ENCODE results near the gene ATG101. TPM values are rescaled to one million over a fixed set of nuclear protein-coding genes. Genes with fewer than 3 reads are reported as not detected.
A peak's percentile ranks its signal among the peaks of the same experiment; 100 is the strongest.

ATG101 gene
- total and polyA plus RNA-seq, 9 of the 15 experiments (the other 6 are each of a cell fraction or from before 2014, with no cell fraction given) = 2.9 to 52.4 (median 29.7) TPM

DNA sequence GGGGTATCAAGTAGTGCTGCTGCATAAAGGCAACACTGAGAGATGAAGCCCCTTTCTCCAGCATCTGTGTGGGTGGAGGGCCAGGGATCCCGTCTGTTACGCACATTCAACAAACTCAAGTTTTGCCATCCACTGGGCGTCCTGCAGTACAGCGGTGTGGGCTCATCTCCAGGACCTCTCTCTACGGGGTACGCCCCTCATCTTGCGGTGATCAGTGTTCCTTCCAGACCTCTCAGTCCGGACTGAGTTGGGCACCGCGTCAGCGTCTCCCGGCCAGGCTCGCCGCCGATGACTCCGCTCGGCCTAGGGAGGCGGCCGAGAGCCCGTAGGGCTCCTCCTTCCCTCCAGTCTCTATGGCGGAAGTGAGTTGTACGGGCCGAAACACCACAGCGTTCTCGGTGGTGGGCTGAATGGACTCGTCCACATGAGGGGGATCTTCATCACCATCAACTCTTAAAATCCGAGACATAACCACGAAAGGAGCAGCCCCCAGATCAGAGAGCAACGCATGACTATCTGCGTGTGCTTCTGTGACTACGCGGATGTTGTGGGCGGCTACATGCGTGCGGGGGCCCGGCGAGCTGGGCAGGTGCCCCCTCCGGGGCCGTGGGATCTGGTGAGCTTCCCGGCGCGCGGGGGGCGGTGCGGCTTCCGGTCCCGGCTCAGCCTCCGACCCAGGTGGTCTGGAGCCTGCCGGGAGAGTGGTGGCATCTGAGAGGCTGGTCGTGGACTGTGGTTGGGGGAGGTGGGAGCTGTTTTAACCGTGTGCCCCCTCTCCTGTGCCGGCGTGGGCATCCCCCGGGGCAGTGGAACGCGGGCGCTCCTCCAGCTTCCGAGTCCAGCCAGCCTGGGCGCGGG is at the start of gene ATG101 (continued):
- TF ChIP-seq CREBBP (IDR thresholded peaks at IDR 0.05; ENCODE audit: low read depth, low read length) (no peak), FOXK1 (CRISPR knock-in tag; IDR thresholded peaks at IDR 0.05; ENCODE audit: borderline replicate concordance) (peak; percentile 51; the same call in 1 of the 2 replicates), RFX5 (IDR thresholded peaks at IDR 0.05; ENCODE audit: low read depth, low read length) (no peak), ZNF175 (CRISPR knock-in tag; IDR thresholded peaks at IDR 0.05; ENCODE audit: low read depth) (no peak), BRD4 (IDR thresholded peaks at IDR 0.05) (no peak), ZNF316 (IDR thresholded peaks at IDR 0.05) (no peak), ZNF212 (CRISPR knock-in tag; IDR thresholded peaks at IDR 0.05) (no peak), ZBTB7A (IDR thresholded peaks at IDR 0.05; ENCODE audit: borderline replicate concordance, control insufficient read depth, low read depth, low read length) (no peak; the same call in 1 of the 2 replicates), SMARCB1 (IDR thresholded peaks at IDR 0.05; ENCODE audit: insufficient read length, low read depth) (no peak)
- TF ChIP-seq, protein P1, sequence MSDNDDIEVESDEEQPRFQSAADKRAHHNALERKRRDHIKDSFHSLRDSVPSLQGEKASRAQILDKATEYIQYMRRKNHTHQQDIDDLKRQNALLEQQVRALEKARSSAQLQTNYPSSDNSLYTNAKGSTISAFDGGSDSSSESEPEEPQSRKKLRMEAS (CRISPR knock-in tag; IDR thresholded peaks at IDR 0.05) = 0 out of 2 replicates have a peak, but pooled peaks have one; percentile 13
- TF ChIP-seq, protein P2, sequence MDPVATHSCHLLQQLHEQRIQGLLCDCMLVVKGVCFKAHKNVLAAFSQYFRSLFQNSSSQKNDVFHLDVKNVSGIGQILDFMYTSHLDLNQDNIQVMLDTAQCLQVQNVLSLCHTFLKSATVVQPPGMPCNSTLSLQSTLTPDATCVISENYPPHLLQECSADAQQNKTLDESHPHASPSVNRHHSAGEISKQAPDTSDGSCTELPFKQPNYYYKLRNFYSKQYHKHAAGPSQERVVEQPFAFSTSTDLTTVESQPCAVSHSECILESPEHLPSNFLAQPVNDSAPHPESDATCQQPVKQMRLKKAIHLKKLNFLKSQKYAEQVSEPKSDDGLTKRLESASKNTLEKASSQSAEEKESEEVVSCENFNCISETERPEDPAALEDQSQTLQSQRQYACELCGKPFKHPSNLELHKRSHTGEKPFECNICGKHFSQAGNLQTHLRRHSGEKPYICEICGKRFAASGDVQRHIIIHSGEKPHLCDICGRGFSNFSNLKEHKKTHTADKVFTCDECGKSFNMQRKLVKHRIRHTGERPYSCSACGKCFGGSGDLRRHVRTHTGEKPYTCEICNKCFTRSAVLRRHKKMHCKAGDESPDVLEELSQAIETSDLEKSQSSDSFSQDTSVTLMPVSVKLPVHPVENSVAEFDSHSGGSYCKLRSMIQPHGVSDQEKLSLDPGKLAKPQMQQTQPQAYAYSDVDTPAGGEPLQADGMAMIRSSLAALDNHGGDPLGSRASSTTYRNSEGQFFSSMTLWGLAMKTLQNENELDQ (CRISPR knock-in tag; IDR thresholded peaks at IDR 0.05; ENCODE audit: borderline replicate concordance) = no peak
- TF ChIP-seq, protein P3, sequence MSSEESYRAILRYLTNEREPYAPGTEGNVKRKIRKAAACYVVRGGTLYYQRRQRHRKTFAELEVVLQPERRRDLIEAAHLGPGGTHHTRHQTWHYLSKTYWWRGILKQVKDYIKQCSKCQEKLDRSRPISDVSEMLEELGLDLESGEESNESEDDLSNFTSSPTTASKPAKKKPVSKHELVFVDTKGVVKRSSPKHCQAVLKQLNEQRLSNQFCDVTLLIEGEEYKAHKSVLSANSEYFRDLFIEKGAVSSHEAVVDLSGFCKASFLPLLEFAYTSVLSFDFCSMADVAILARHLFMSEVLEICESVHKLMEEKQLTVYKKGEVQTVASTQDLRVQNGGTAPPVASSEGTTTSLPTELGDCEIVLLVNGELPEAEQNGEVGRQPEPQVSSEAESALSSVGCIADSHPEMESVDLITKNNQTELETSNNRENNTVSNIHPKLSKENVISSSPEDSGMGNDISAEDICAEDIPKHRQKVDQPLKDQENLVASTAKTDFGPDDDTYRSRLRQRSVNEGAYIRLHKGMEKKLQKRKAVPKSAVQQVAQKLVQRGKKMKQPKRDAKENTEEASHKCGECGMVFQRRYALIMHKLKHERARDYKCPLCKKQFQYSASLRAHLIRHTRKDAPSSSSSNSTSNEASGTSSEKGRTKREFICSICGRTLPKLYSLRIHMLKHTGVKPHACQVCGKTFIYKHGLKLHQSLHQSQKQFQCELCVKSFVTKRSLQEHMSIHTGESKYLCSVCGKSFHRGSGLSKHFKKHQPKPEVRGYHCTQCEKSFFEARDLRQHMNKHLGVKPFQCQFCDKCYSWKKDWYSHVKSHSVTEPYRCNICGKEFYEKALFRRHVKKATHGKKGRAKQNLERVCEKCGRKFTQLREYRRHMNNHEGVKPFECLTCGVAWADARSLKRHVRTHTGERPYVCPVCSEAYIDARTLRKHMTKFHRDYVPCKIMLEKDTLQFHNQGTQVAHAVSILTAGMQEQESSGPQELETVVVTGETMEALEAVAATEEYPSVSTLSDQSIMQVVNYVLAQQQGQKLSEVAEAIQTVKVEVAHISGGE (CRISPR knock-in tag; IDR thresholded peaks at IDR 0.05) = peak; percentile 58 to 92 (median 80); a peak in 5 of 6 replicates
- TF ChIP-seq, protein P4, sequence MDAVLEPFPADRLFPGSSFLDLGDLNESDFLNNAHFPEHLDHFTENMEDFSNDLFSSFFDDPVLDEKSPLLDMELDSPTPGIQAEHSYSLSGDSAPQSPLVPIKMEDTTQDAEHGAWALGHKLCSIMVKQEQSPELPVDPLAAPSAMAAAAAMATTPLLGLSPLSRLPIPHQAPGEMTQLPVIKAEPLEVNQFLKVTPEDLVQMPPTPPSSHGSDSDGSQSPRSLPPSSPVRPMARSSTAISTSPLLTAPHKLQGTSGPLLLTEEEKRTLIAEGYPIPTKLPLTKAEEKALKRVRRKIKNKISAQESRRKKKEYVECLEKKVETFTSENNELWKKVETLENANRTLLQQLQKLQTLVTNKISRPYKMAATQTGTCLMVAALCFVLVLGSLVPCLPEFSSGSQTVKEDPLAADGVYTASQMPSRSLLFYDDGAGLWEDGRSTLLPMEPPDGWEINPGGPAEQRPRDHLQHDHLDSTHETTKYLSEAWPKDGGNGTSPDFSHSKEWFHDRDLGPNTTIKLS (IDR thresholded peaks at IDR 0.05; ENCODE audit: borderline replicate concordance, low read depth) = peak; percentile 97
- TF ChIP-seq, protein P5, sequence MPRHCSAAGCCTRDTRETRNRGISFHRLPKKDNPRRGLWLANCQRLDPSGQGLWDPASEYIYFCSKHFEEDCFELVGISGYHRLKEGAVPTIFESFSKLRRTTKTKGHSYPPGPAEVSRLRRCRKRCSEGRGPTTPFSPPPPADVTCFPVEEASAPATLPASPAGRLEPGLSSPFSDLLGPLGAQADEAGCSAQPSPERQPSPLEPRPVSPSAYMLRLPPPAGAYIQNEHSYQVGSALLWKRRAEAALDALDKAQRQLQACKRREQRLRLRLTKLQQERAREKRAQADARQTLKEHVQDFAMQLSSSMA (CRISPR knock-in tag; IDR thresholded peaks at IDR 0.05) = no peak
- TF ChIP-seq, protein P6, sequence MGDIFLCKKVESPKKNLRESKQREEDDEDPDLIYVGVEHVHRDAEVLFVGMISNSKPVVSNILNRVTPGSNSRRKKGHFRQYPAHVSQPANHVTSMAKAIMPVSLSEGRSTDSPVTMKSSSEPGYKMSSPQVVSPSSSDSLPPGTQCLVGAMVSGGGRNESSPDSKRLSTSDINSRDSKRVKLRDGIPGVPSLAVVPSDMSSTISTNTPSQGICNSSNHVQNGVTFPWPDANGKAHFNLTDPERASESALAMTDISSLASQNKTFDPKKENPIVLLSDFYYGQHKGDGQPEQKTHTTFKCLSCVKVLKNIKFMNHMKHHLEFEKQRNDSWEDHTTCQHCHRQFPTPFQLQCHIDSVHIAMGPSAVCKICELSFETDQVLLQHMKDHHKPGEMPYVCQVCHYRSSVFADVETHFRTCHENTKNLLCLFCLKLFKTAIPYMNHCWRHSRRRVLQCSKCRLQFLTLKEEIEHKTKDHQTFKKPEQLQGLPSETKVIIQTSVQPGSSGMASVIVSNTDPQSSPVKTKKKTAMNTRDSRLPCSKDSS (IDR thresholded peaks at IDR 0.05; ENCODE audit: low read depth, partially characterized antibody) = no peak

Measured in K562 (cell line).